NCI-H748 (cell line): ENCODE results near the gene MYOF.
A peak's percentile ranks its signal among the peaks of the same experiment; 100 is the strongest.
"Not testable (repeated sequence)": the region's sequence is repeated elsewhere in the genome, so short reads cannot be mapped to it uniquely, and the experiment has no call there.

Experiments
- DNase-seq: peaks from one replicate; lab custom pipeline; 2025; ENCODE audit not compliant: unreplicated experiment; lab: John Stamatoyannopoulos, UW

Gene MYOF

GRCh38 chr10:93300288-93300917 is 181.7 kb downstream of the MYOF start:
- DNase-seq: peak; percentile 59

- DNase-seq: no peak
These were observed 182.4 kb downstream of the MYOF start for GRCh38 chr10:93299606-93300287.

GRCh38 chr10:93299195-93299594 is 182.9 kb downstream of the MYOF start:
- DNase-seq: no peak

- DNase-seq: no peak
These were observed 186.0 kb downstream of the MYOF start for GRCh38 chr10:93296151-93296550.

GRCh38 chr10:93293999-93294398 is 188.1 kb downstream of the MYOF start:
- DNase-seq: no peak

GRCh38 chr10:93290661-93291354 is 191.3 kb downstream of the MYOF start:
- DNase-seq: no peak

- peak; percentile 41 for DNase-seq
These were observed 193.2 kb downstream of the MYOF start for GRCh38 chr10:93288679-93289634.

- no peak for DNase-seq
These were observed 194.4 kb downstream of the MYOF start for GRCh38 chr10:93287775-93288174.

GRCh38 chr10:93284246-93284645 is 197.9 kb downstream of the MYOF start:
- not testable (repeated sequence) for DNase-seq

GRCh38 chr10:93281367-93281720 is 200.8 kb downstream of the MYOF start:
- no peak for DNase-seq

- DNase-seq: no peak
These were observed 201.3 kb downstream of the MYOF start for GRCh38 chr10:93280699-93281366.

- DNase-seq: no peak
These were observed 201.9 kb downstream of the MYOF start for GRCh38 chr10:93280121-93280698.

- DNase-seq: no peak
These were observed 204.8 kb downstream of the MYOF start for GRCh38 chr10:93277360-93277759.

GRCh38 chr10:93274419-93274818 is 207.7 kb downstream of the MYOF start:
- DNase-seq: no peak

- DNase-seq: no peak
These were observed 209.1 kb downstream of the MYOF start for GRCh38 chr10:93272884-93273675.

- no peak for DNase-seq
These were observed 210.8 kb downstream of the MYOF start for GRCh38 chr10:93271347-93271746.

- no peak for DNase-seq
These were observed 212.9 kb downstream of the MYOF start for GRCh38 chr10:93269281-93269680.

GRCh38 chr10:93268021-93268420 is 214.1 kb downstream of the MYOF start:
- DNase-seq: no peak

GRCh38 chr10:93267521-93267920 is 214.6 kb downstream of the MYOF start:
- DNase-seq: no peak
